HG03354 (cell line): ENCODE results near the gene KRT4.
"Not testable (repeated sequence)": the region's sequence is repeated elsewhere in the genome, so short reads cannot be mapped to it uniquely, and the experiment has no call there.

ENCODE experiments used
- ATAC-seq: cut with Tn5 transposase; IDR thresholded peaks from one replicate; pipeline ENCODE4 v1.9.1; 2021; ENCODE audit warnings: mild to moderate bottlenecking; ENCODE audit not compliant: unreplicated experiment, poor library complexity, severe bottlenecking

KRT4 gene

GRCh38 chr12:52763036-52763659, 50.8 kb downstream of the KRT4 start:
- ATAC-seq = no peak

GRCh38 chr12:52761802-52762201, 52.1 kb downstream of the KRT4 start:
- ATAC-seq = no peak

GRCh38 chr12:52761218-52761617, 52.7 kb downstream of the KRT4 start:
- ATAC-seq = not testable (repeated sequence)

GRCh38 chr12:52760623-52761022, 53.3 kb downstream of the KRT4 start:
- no peak for ATAC-seq

- ATAC-seq = no peak
Measured at GRCh38 chr12:52759695-52760094, 54.2 kb downstream of the KRT4 start.

- no peak for ATAC-seq
Measured at GRCh38 chr12:52759218-52759617, 54.7 kb downstream of the KRT4 start.

- ATAC-seq = no peak
Measured at GRCh38 chr12:52757449-52758176, 56.3 kb downstream of the KRT4 start.
